HTERT RPE-1 (cell line): ENCODE measurements around the gene BCR.
"Not testable (repeated sequence)": the region's sequence is repeated elsewhere in the genome, so short reads cannot be mapped to it uniquely, and the experiment has no call there.

ENCODE experiments used
- in situ Hi-C: fragments of 300-500 bp; cut with MboI; formaldehyde crosslinking; loops from 4 replicates; pipeline ENCODE4 v1.14.3; 2020; ENCODE audit warnings: low sequenced_read_pairs

The BCR gene

GRCh38 chr22:23180301-23180892 lies at the start of gene BCR:
Gene BCR, plus strand, starts transcription at chr22:23180509. Its CDS starts 452 bp downstream, at chr22:23180961.
- in situ Hi-C loops = no loop called here

- in situ Hi-C loops = no loop called here
Observed at GRCh38 chr22:23130697-23131096, 49.6 kb upstream of the BCR start.

GRCh38 chr22:23131931-23132330 lies 48.4 kb upstream of the BCR start:
- in situ Hi-C loops = no loop called here

- in situ Hi-C loops = no loop called here
Observed at GRCh38 chr22:23132376-23133091, 47.8 kb upstream of the BCR start.

GRCh38 chr22:23133922-23134321 lies 46.4 kb upstream of the BCR start:
- in situ Hi-C loops = no loop called here

GRCh38 chr22:23136991-23137390 lies 43.3 kb upstream of the BCR start:
- in situ Hi-C loops = not testable (repeated sequence)

GRCh38 chr22:23137468-23137867 lies 42.8 kb upstream of the BCR start:
- in situ Hi-C loops = no loop called here

GRCh38 chr22:23137905-23138561 lies 42.3 kb upstream of the BCR start:
- in situ Hi-C loops = no loop called here

GRCh38 chr22:23138584-23139435 lies 41.5 kb upstream of the BCR start:
- in situ Hi-C loops = no loop called here

GRCh38 chr22:23140385-23140784 lies 39.9 kb upstream of the BCR start:
- in situ Hi-C loops = no loop called here

GRCh38 chr22:23142546-23143105 lies 37.7 kb upstream of the BCR start:
- in situ Hi-C loops = no loop called here

GRCh38 chr22:23143119-23143518 lies 37.2 kb upstream of the BCR start:
- in situ Hi-C loops = no loop called here

GRCh38 chr22:23144432-23144831 lies 35.9 kb upstream of the BCR start:
- in situ Hi-C loops = no loop called here

GRCh38 chr22:23144932-23145877 lies 35.1 kb upstream of the BCR start, which contains the start of gene RAB36:
Gene RAB36, plus strand, starts transcription at chr22:23145477. Its CDS starts 1,140 bp downstream, at chr22:23146617.
- in situ Hi-C loops = no loop called here

- in situ Hi-C loops = no loop called here
Observed at GRCh38 chr22:23145878-23146470, 34.3 kb upstream of the BCR start.

GRCh38 chr22:23146478-23147205 lies 33.7 kb upstream of the BCR start:
- in situ Hi-C loops = no loop called here

GRCh38 chr22:23147617-23148387 lies 32.5 kb upstream of the BCR start:
- in situ Hi-C loops = no loop called here

- in situ Hi-C loops = no loop called here
Observed at GRCh38 chr22:23149743-23150238, 30.5 kb upstream of the BCR start.
